AG08396 (cell line): ENCODE data around the gene DPYD.

ENCODE experiments used
- DNase-seq: peaks from one replicate; pipeline ENCODE4 v3.0.0; 2012; ENCODE audit warnings: low spot score, mixed read lengths

DPYD gene

DNA sequence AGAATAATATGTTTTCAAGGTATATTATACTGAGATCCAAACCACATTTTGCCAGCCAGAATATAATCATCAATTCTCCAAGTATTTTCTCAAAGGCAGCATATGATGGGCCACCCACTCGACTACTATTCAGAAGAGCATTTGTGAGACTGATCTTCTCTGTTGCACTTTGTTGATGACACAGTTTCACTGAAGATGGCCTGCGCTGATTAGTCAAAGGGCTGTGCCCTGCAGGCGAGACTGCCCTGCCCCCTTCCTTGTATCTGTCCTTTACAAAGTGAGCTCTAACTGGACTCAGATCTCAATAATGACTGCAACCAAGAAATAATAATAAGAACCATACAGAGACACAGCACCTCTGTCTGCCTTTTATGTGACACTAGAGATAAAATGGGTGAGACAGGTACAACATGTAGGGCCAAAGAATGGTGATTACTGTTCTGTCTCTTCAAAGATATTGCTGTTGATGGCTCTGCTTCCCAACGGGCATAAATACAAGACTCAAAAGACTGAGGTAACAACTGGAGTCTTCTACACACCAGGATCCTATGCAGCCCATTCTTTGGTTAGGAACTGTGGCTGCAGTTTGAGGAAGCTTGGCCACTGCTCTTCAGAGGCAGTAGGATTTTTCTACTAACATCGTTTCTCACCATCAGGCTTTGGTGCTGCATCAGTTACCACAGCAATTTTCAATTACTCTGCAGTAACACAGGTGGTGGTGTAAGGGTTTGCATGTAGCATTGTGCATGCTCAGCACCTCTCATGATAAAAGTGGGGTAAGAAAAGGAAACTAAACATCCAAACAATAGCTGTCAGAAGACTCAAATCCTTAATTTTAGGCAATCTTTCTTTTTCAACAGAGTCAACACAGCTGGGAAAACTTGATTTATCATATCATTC is 718.1 kb downstream of the DPYD start:
- DNase-seq: no peak

DNA sequence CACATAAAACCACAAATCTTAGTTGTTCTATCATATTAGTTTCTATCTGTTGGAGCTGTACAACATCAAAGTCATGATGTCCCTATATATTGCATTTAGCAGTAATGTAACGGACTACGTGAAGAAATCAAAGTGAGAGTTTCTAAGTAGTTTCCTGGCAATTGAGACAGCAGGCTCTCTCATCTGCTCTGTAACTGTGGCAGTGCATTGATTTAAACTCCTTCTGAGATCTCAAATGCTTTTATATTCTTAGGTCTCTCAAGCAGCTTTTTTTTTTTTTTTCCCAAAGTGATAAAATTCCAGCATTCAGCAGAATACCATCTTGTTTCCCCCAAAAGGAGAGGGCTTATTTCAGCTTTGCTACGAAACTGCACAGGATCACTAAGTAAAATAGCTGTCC is 719.2 kb downstream of the DPYD start:
- DNase-seq: no peak

DNA sequence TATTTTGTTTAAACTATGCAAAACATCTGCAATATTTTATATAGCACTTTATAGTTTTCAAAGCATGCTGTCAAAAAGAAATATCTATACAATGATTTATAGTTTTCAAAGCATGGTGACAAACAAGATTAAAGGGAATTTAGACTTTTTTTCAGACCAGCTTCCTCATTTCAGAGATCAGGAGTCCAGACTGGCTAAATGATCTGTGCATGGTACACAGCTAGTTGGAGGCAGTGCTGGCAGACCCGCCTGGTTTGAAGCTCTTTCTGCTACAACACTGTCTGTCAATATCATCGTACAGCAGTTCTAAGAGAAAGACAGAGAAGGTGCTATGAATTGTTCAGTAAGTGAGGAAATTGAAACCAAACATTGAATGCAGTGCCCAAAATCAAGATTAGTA is 720.2 kb downstream of the DPYD start:
- no peak for DNase-seq

DNA sequence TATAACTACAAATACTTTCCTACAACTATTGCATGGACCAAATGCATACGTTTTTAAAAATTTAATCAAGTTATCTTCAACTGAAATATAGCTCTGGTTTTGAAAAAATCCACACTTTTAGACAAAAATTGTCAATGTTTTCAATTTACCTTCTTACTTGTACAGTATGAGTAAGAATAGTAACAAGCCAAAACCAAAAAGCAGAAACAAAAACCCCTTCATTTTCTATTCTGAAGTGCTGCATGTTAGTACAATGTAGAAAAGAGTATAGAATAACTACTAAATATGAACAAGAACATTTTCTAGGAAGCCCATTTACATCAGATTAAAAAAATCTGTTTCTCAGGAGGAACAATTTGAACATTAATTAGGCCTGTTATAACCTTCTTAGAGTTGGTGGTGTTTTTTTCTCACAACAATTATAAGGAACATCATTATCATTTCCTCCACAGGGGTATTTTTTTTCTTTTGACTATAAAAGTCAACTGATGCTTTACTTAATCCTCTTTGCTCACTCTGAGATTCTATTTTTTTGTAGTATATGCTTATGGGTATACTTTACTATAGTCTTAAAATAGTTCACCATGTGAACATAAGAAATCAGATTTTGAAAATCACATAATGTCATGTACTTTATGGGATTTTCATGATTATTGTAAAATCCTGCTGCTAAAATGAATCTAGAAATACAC is 723.9 kb downstream of the DPYD start:
- DNase-seq: no peak

GRCh38 chr1:97192872-97193572 is 727.8 kb downstream of the DPYD start:
- DNase-seq: peak; percentile 62

DNA sequence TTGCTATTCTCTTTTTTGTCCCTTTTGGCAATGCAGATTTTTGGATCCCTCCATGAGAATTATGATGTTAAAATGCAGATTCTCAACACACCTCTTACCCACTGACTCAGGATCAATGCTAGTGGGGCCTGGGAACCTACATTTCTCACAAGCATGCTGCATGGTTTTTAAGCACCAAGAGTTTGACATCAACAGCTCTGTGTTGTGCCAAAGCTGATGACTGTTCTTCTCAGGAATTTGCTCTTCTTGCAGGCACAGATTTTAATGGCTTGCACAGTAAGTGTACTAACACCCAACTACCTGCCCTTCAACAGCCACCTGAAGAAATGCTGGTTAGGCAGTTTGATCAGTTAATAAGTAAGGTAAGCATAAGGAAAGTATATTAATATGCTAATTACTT is 730.5 kb downstream of the DPYD start:
- DNase-seq: peak; percentile 24

DNA sequence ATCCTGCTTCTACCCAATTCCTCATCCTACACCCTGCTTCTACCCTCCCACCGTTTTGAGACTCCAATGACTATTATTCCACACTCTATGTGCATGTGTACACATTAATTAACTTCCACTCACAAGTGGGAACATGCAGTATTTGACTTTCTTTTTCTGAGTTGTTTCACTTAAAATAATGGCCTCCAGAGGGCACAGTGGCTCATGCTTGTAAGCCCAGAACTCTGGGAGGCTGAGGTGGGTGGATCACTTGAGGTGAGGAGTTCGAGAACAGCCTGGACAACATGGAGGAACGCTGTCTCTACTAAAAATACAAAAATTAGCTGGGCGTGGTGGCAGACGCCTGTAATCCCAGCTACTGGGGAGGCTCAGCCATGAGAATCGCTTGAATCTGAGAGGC is 734.5 kb downstream of the DPYD start:
- DNase-seq: no peak

DNA sequence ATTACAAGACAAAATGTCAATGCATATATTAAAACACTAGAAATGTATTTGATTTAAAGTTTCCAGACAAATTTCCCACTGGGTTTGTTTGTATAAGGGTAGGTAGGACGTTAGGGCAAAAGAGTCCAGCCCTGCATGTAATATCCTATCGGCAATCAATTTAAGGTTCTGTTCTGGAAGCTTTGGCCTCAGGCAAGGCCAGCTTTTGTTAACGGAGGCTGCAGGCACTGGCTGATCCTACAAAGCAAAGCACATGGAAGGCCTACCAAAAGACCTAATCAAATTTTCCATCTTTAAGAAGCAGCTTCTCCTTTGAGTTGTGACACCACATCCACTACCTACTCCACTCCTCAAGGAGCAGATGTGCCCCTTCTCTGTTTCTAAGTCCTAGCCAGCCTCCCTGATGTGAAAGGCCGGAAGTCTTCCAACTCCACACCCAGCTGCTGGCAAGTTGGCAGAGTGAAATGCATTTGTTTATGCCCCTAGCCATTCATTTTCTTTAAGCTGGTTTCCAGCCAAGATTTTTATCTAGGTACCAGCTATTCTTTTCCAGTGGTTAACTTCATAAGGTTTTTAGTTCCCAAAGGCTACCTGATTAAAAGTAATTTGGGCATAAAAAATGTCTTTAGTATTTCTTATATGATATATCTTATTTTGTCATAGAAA is 746.7 kb downstream of the DPYD start:
- DNase-seq: no peak

- DNase-seq: no peak
These were observed 750.5 kb downstream of the DPYD start for GRCh38 chr1:97170300-97170699.

GRCh38 chr1:97168056-97168455 is 752.8 kb downstream of the DPYD start:
- no peak for DNase-seq

DNA sequence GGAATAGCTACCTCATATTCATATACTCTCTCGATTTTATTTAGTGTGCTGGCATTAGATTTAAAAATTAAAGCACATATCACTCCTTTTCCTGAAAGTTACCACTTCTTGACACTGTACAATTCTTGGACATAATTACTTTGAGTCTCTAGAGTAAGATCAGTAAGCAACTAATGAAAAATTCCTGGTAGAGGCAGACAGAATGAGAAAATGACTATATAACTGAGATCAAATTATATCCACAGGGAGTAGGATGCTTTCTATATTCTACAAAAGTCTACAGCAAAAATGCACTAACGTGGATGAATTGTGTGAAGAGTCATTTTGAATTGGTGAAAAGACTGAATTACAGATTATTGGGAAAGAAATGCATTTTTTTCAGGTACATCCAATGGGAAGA is 753.6 kb downstream of the DPYD start:
- no peak for DNase-seq

- no peak for DNase-seq
These were observed 754.2 kb downstream of the DPYD start for GRCh38 chr1:97166626-97167025.

GRCh38 chr1:97164276-97164639 is 756.6 kb downstream of the DPYD start:
- DNase-seq: no peak

DNA sequence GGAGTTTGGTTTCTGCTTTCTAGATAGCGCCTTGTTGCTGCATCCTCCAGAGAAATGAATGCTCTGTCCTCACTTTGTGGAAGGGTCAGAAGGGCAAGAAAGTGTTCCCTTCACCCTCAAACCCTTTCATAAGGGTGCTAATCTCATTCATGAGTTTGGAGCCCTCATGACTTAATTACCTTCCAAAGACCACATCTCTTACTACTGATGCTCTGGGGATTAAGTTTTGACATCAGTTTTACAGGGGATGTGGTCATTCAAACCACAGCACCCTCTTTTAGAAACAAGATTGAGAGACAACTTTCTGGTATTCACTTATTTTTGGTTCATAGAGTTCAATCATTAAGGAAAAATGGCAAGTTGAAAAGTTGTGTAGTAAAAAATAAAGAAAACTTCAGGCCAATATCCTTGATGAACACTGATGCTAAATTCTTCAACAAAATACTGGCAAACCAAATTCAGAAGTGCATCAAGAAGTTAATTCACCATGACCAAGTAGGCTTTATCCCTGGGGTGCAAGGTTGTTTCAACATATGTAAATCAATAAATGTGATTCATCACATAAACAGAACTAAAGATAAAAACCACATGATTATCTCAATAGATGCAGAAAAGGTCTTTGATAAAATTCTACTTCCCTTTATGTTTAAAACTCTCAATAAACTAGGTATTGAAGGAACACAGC is 757.1 kb downstream of the DPYD start:
- no peak for DNase-seq

DNA sequence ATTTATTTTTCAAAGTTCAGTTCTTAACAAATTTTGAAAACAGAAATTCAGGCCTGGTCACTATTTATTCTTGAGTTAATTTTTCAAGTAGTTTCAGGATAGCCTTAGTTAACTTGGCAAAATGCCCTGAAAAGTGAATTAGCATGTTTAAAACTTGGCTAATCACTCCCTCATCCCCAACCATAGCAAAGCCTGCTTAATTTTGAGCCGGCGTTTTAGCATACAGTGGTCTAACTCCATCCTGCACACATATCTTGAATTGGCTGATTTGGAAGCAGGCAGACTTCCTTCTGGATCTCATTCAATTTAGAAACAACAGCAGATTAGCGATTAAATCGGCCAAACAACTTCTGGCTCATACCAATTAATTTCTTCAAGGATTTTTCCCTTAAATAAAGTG is 760.0 kb downstream of the DPYD start:
- DNase-seq: no peak

- no peak for DNase-seq
These were observed 761.5 kb downstream of the DPYD start for GRCh38 chr1:97159342-97159741.

DNA sequence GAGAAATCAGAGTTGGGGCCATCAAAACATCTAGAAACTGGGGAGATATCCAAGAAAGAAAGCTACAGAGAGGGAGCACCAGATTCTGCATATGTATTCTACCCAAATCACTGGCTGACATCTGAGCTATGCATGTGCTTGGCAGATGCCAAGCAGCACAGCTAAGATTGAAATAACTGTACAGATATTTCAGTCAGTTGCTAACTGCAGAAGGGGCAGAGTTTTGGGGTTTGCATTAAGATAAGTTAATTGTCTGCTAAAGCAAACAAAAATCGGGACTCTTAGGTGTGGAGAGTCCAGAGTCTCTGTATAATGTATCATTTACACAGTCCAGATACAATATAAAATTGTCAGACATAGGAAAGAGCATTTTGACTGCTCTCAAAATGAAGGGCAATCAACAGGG is 762.1 kb downstream of the DPYD start:
- DNase-seq: no peak

- DNase-seq: no peak
These were observed 762.8 kb downstream of the DPYD start for GRCh38 chr1:97157991-97158390.

DNA sequence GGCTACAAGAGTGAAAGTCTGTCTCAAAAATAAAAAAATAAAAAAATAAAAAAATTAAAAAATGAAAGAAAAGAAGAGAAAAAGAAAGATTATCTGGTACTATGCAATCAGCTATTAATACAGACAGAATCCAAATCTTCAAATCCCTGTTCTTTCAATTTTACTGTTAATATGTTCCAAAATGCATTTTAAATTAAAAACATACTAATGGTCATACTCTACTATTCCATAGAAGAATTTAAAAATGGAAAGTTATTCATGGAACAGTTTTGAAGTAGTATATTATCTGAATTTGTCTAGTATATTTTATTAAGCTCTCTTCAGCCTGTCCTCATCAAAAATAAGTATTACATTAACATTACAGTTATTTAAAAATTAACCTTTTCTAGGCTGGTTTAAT is 769.2 kb downstream of the DPYD start:
- DNase-seq: no peak

- DNase-seq: peak; percentile 3
These were observed 775.4 kb downstream of the DPYD start for GRCh38 chr1:97145321-97145956.

GRCh38 chr1:97144527-97144926 is 776.3 kb downstream of the DPYD start:
- DNase-seq: peak; percentile 18
